MG63 (cell line): ENCODE data around the gene GYS2. TPM values are rescaled to one million over a fixed set of nuclear protein-coding genes. Genes with fewer than 3 reads are reported as not detected.
"Not testable (repeated sequence)": the region's sequence is repeated elsewhere in the genome, so short reads cannot be mapped to it uniquely, and the experiment has no call there.

Source experiments
- DNase-seq: peaks from one replicate; pipeline ENCODE4 v3.0.0-alpha.2; 2020
- H3K27me3 ChIP-seq: fragments of 250-450 bp; sonication (Bioruptor Pico); 2 replicates; pipeline ENCODE4 v1.5.1; 2020; ENCODE audit warnings: mild to moderate bottlenecking, moderate library complexity
- H3K36me3 ChIP-seq: fragments of 250-450 bp; sonication (Bioruptor Pico); 2 replicates; pipeline ENCODE4 v1.5.1; 2020; ENCODE audit warnings: mild to moderate bottlenecking, moderate library complexity
- H3K4me3 ChIP-seq: fragments of 250-450 bp; sonication (Bioruptor Pico); 2 replicates; pipeline ENCODE4 v1.5.1; 2020; ENCODE audit warnings: mild to moderate bottlenecking, moderate library complexity
- H3K9me3 ChIP-seq: fragments of 250-450 bp; sonication (Bioruptor Pico); 2 replicates; pipeline ENCODE4 v1.5.1; 2020; ENCODE audit warnings: mild to moderate bottlenecking, moderate library complexity
- total RNA-seq: library from RNA; depleted of rRNA; stranded (reverse); fragments of >200 nt; shearing (Covaris generic); gene quantifications from 2 replicates; pipeline ENCODE4 v1.2.3, GENCODE V29; 2014; ENCODE audit warnings: low replicate concordance

GYS2 gene
- total RNA-seq, 1 experiment from 2014 or later, result not detected

DNA sequence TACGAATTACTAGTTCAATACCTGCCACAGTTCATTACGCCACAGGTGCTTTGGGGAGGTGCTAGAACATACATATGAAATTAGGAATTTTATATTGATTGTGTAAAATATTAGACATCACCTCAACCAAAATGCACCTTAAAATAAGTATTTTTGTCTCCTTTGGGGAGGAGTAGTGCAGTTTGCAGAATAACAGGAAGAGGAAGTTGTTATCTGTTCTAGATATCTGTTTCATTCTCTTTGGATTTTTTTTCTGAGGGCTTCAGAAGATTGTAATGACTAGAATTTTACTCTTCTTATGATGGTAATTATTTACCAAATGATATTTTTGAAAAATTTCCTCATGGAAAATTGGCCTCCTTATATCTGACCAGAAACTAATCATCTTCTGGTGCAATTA lies 9.9 kb upstream of the GYS2 start:
- H3K4me3 ChIP-seq, result no peak overlapping the region
- no peaks in the 10 kb centered on the region for H3K36me3 ChIP-seq
- no peaks in the 10 kb centered on the region for H3K27me3 ChIP-seq
- H3K9me3 ChIP-seq, result no peaks in the 10 kb centered on the region
- no peak for DNase-seq

DNA sequence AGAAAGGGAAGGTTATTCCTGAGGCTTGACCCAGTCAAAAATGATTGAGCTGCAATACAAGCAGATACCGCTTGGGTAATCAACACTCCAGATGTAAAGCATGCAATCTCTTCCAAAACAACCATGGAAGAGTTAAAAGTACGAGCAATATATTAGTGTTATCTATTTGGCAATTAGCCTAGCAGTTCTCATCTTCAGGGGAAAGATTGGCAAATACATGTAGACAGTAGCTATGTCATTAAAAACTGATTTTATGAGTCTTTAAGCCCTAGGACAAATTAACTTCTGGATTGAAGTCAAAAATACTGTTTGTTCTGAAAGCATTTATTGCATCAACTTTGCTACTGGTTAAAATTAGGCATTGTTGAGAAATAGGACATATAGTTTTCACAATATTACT lies 9.3 kb upstream of the GYS2 start:
- DNase-seq, result no peak
- Histone ChIP-seq H3K9me3 (no peaks in the 10 kb centered on the region), H3K4me3 (no peak overlapping the region), H3K27me3 (no peaks in the 10 kb centered on the region), H3K36me3 (no peaks in the 10 kb centered on the region)

DNA sequence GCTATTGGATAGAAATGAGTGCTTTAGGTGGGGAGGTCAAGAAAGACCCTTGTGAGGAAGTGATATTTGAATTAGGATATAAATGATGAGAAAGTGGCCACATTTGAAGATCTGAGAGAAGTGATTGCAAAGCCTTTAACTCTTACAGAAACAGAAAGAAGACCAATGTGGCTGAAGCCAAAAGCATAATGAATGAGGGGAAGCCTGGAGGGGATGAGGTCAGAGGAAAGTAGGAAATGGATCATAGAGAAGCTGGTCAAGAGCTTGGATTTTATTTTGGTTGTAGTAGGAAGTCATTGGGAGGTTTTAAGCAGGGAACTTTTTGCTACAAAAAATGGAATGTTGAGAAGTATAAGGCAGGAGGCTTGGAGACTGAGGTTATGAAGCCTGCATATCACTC lies 3.5 kb upstream of the GYS2 start:
- H3K9me3 ChIP-seq, result no peaks in the 10 kb centered on the region
- no peaks in the 10 kb centered on the region; the same call in 1 of the 2 replicates for H3K27me3 ChIP-seq
- H3K36me3 ChIP-seq, result no peaks in the 10 kb centered on the region
- H3K4me3 ChIP-seq, result no peak overlapping the region
- no peak for DNase-seq

DNA sequence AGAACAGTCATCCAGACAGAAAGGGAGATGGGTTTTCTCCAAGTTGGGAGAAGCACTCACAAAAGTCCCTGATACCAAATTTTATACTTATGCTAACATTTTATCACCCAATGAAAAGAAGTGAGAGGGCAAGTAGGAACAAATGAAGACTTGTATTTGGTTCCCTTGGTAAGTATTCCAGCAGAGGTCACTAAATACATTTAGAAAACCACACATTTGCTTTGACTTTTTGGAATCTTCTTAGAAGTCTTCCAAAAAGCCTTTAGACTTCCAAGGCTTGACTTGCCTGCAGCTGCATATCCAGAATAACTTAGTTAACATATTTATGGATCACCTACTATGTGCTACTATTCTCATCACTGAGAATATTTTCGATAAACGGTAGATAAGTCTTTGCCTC lies 3.1 kb upstream of the GYS2 start:
- Histone ChIP-seq H3K9me3 (no peaks in the 10 kb centered on the region), H3K36me3 (no peaks in the 10 kb centered on the region), H3K27me3 (no peaks in the 10 kb centered on the region; the same call in 1 of the 2 replicates), H3K4me3 (no peak overlapping the region)
- no peak for DNase-seq

DNA sequence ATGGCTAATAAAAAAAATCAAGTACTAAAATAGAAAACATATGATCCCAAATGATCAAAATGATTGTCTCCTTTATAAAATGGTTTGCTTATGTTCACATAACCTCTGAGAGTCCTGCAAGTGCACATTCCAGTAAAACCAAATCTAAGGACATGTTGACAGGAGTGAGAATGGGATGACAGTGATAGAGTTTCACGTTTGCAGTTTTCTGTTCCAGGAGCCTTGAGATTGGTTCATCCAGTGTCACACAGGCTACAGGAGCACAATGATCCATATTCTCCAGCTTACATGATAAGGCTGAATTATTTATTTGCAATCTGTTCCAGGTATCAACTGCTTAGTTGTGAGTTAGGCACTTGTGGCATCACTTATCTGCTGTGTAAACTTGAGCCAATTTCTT lies 1.5 kb upstream of the GYS2 start:
- Histone ChIP-seq H3K4me3 (no peak overlapping the region), H3K9me3 (no peaks in the 10 kb centered on the region), H3K27me3 (no peaks in the 10 kb centered on the region; the same call in 1 of the 2 replicates), H3K36me3 (no peaks in the 10 kb centered on the region)
- DNase-seq, result no peak

DNA sequence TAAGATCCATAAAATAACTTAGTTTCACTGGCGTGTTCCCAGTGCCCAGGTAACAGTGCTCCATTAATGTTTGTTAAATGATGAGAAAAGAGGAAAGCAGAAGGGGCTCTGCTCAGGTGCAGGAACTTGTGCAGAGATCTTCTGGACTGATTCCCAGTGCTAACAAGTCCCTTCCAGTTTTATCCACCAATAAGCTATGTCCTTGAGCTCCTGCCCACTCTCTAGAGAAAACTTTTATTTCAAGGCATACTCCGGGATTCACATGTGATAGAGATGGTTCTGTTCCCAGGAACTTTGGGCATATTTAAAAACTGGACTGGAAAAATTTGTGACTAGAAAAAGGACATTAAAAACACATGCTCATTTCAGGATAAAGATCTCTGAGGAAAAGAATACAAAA lies 1.9 kb downstream of the GYS2 start:
- Histone ChIP-seq H3K36me3 (no peaks in the 10 kb centered on the region), H3K9me3 (no peaks in the 10 kb centered on the region), H3K4me3 (no peak overlapping the region), H3K27me3 (no peaks in the 10 kb centered on the region; the same call in 1 of the 2 replicates)
- DNase-seq, result no peak

DNA sequence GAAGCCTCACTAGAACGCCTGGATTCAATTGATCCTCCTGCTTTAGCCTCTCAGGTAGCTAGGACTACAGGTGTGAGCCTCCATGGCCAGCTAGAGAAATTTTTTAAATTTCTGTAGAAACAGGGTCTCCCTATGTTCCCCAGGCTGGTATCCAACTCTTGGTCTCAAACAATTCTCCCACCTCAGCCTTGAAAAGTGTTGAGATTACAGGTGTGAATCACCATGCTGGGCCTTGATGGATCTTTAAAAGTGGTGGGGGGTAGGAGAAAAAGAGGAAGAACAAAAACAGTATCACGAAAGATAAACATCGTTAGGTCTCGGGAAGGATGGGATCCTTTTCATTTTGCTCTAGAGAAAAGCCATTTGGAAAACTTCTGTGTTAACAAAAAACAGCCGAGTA lies 4.5 kb downstream of the GYS2 start:
- Histone ChIP-seq H3K36me3 (no peaks in the 10 kb centered on the region), H3K27me3 (no peaks in the 10 kb centered on the region), H3K4me3 (no peak overlapping the region), H3K9me3 (no peaks in the 10 kb centered on the region)
- no peak for DNase-seq

DNA sequence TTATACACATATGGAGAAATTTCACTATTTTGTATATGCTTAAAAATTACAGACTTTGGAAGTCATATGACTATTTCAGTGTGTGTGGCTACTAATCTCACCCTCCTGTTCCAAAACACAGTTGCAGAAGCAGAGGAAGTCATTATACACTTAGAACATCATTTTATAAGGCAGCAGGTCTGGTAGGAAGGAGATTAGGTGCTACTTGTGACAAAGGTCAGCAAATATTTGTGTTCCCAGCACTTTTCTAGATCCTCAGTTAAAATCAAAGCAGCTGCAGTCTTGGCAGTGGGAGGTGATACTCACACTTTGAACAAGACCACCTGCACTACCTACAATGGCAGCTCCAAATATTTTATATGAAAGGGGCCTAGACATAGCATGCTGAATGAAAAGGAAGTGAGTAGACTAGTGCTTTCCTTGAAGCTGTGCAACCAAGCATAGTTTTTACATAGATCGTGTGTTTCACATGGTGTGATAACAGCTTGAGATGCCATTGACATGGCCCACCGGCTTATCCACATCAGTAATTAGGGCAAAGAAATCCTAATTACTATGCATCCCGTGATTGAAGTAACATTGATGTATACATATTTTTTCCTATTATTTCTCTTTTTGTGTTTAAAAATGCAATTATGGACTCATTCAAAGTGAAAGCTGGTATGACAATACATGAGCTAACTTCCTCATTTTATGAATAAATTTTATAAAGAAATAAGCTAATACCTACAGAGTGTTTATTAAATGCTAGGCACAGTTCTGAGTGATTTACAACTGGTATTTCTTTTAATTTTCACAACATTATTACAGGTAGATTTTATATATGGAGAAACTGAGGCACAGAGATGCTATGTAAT lies 5.3 kb downstream of the GYS2 start:
- no peak for DNase-seq

DNA sequence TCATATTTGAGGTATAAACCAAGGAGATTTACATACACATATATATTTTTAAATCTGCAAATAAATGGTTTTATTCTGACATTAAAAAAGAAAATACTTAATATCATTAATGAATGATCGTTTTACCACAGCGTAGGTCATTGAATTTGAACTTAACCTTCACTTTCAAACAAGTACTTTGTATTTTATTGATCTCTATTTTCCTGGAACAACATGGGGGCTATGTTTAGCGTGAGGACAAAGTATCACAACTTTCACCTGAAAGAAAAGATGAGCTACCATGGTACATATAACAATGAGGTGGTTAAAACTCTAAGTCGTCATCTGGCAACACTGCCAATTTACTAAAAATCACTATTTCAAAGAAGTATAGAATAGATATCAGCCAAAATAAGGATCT lies 6.0 kb downstream of the GYS2 start:
- Histone ChIP-seq H3K9me3 (no peaks in the 10 kb centered on the region), H3K27me3 (no peaks in the 10 kb centered on the region), H3K4me3 (no peak overlapping the region), H3K36me3 (no peaks in the 10 kb centered on the region)
- DNase-seq, result no peak

More for the DNA sequence above, 5.3 kb downstream of the GYS2 start:
- H3K36me3 ChIP-seq, result no peaks in the 10 kb centered on the region
- H3K27me3 ChIP-seq, result no peaks in the 10 kb centered on the region
- no peaks in the 10 kb centered on the region for H3K9me3 ChIP-seq
- H3K4me3 ChIP-seq, result no peak overlapping the region

DNA sequence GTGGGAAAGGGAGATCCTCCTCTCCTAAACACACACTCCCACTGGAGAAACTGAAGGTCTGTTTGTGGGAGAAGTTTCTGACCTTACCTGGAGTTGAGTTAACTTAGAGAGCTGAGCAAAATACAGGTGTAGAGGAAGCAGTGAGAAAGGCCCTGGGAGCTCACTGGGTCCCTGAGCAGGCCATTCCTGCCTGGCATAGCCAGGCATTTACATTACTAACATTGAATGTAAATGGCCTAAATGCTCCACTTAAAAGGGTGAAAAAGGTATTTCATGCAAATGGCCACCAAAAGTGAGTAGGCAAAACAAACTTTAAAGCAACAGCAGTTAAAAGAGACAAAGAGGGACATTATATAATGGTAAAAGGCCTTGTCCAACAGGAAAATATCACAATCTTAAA lies 9.3 kb downstream of the GYS2 start:
- not testable (repeated sequence) for H3K27me3 ChIP-seq, H3K9me3 ChIP-seq, H3K4me3 ChIP-seq, DNase-seq, H3K36me3 ChIP-seq

DNA sequence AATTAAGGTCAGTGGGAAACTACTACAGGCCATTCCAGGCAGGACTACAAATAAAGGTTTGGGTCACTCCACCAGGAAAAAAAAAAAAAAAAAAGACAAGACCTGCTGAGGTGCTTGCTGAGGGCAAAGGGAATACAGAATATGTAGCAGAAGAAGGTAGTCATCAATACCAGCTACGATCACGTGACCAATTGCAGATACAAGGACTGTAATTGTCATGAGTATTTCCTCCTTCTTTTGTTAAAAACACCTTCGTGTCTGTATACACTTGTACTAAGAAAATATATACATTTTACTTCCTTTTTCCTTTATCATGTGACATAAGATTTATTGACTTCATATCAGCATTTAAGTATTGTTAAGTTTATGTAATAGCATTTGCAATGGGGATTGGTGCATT lies 19.2 kb downstream of the GYS2 start:
- Histone ChIP-seq H3K9me3 (no peaks in the 10 kb centered on the region), H3K36me3 (no peaks in the 10 kb centered on the region), H3K4me3 (no peak overlapping the region), H3K27me3 (no peaks in the 10 kb centered on the region)
- DNase-seq, result no peak

DNA sequence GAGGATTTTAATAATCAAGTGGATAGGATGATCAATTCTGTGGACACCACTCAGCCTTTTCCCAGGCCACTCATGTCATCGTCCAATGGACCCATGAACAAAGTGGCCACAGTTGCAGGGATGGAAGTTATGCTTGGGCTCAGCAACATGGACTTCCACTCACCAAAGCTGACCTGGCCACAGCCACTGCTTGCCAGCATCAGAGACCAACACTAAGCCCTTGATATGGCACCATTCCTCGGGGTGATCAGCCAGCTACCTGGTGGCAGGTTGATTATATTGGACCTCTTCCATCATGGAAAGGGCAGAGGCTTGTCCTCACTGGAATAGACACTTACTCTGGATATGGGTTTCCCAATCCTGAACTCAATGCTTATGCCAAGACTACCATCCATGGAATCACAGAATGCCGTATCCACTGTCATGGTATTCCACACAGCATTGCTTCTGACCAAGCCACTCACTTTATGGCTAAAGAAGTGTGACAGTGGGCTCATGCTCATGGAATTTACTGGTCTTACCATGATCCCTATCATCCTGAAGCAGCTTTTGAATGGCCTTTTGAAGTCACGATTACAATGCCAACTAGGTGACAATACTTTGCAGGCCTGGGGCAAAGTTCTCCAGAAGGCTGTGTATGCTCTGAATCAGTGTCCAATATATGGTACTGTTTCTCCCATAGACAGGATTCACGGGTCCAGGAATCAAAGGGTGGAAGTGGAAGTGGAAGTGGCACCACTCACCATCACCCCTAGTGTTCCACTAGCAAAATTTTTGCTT lies 20.1 kb downstream of the GYS2 start:
- DNase-seq, H3K9me3 ChIP-seq, H3K4me3 ChIP-seq, H3K27me3 ChIP-seq, H3K36me3 ChIP-seq: not testable (repeated sequence)

DNA sequence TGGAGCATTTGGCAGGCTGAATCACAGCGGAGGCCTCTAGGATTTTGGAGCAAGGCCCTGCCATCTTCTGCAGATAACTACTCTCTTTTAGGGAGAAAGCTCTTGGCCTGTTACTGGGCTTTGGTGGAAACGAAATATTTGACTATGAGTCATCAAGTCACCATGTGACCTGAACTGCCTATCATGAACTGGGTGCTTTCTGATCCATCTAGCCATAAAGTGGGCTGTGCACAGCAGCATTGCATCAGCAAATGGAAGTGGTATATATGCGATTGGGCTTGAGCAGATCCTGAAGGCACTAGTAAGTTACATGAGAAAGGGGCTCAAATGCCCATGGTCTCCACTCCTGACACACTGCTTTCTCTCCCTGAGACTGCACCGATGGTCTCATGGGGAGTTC lies 21.1 kb downstream of the GYS2 start:
- Histone ChIP-seq H3K9me3 (no peaks in the 10 kb centered on the region), H3K36me3 (no peaks in the 10 kb centered on the region), H3K27me3 (no peaks in the 10 kb centered on the region), H3K4me3 (no peak overlapping the region)
- no peak for DNase-seq

DNA sequence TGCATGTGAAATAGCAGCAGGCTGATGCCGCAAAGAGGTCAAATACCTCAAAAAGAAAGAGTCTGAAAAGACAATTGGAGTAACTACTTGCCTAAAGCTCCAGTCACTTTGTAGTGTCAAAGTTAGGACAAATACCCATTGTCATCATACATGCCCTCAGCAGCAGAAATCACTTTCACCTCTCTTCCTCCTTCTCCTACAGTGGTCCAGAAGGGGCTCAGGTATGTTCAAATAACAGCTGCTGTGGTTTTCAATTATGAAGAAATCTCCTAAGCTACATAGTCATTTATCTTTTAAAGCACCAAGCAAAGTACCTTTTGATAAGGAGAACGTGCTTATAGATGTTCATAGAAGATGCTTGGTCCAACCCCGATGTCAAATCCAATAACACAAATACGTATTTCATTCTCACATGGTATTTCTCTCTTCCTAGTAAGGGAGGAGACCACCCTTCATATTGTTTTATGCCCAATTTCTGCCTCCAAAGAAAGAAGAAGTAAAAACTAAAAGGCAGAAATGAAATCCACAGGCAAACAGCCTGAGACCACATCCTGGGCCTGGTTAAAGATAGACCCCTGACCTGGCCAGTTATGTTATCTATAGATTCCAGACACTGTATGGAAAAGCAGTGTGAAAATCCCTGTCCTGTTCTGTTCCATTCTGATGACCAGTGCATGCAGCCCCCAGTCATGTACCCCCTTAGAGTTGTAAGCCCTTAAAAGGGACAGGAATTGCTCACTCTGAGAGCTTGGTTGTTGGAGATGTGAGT lies 23.7 kb downstream of the GYS2 start:
- no peak overlapping the region for H3K4me3 ChIP-seq
- H3K36me3 ChIP-seq, result no peaks in the 10 kb centered on the region
- no peaks in the 10 kb centered on the region for H3K27me3 ChIP-seq
- no peak for DNase-seq
- H3K9me3 ChIP-seq, result no peaks in the 10 kb centered on the region

DNA sequence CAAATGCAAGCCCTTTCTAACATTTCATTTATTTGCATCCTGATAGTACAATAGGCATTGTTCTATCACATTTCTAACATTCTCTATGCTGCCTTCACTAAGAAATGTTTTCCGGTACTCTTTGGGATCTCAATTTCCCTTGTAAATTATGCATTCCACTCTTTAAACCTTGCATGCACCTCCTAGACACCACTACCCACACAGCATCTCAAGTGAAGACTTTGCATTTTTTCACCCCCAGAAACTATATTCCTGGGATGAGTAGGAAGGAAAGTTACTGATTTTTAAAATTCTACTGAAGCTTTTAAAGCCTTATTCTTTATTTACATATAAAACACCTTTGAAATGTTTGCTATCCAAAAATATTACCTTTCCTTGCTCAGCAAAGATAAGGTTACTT lies 27.1 kb downstream of the GYS2 start:
- H3K4me3 ChIP-seq, result no peak overlapping the region
- H3K27me3 ChIP-seq, result no peaks in the 10 kb centered on the region
- H3K36me3 ChIP-seq, result no peaks in the 10 kb centered on the region
- DNase-seq, result no peak
- no peaks in the 10 kb centered on the region for H3K9me3 ChIP-seq

DNA sequence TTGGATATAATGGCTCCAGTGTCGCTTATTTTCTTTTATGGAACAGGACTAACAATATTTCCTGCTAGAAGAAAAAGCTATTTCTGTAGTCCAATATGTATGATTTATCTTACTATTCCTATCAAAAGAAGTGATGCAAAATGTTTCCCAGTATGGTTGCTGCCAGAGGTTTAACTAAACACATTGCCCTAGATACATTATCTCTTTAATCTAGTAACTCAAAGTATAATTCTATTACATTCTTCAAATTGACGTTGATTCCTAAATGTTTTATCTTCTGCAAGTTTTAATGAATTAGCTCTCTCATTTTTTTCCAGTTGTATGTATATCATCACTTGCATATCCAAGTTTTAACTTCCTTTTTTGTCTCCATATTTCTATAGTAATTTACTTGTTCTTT lies 28.2 kb downstream of the GYS2 start:
- Histone ChIP-seq H3K4me3 (no peak overlapping the region), H3K36me3 (no peaks in the 10 kb centered on the region), H3K27me3 (no peaks in the 10 kb centered on the region)

DNA sequence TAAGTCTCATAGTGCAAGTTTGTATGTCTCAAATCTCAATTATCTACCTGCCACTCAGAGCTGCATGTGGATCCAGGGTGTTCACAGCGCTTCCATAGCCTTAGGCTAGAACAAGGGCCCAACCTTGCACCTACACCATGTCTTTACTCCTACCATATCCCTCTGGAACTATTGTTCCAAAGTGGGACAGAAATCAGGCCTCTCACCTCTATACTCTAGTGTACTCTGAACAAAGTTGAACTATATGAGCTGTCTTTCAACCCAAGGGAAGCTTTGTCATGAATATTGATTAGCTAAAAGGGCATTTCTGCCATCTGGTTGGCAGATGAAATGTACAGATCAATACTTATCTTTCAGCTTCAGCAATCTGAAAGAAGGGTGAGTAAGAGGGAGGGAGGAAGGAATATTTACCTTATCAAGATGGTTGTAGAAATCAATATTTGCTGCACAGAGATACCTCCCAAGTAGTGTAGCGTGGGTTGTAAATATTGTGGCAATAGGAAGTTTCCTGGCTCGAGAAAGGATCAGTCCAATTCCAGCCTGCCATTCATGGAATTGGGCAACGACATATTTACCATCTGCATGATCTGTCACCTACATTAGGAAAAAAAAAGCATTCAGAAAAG lies 30.8 kb downstream of the GYS2 start:
- no peak for DNase-seq
- H3K27me3 ChIP-seq, result no peaks in the 10 kb centered on the region
- no peak overlapping the region for H3K4me3 ChIP-seq
- no peaks in the 10 kb centered on the region for H3K9me3 ChIP-seq
- H3K36me3 ChIP-seq, result no peaks in the 10 kb centered on the region

More for the DNA sequence above, 28.2 kb downstream of the GYS2 start:
- H3K9me3 ChIP-seq, result no peaks in the 10 kb centered on the region
- DNase-seq, result no peak
